Epithelial cell of proximal tubule (primary cell): ENCODE measurements around the gene DNASE2. TPM values are rescaled to one million over a fixed set of nuclear protein-coding genes. Genes with fewer than 3 reads are reported as not detected.

ENCODE experiments used
- DNase-seq: peaks from one replicate; pipeline ENCODE4 v3.0.0-alpha.2; 2011; ENCODE audit warnings: low read depth
- H3K4me3 ChIP-seq: 2 replicates; pipeline ENCODE4 v1.5.1; 2011; ENCODE audit warnings: low read depth, mild to moderate bottlenecking, low read length
- CTCF ChIP-seq: conservative IDR thresholded peaks from 2 replicates; pipeline ENCODE4 v1.5.1; 2012; ENCODE audit warnings: low read depth, mild to moderate bottlenecking, low read length
- total RNA-seq: library from RNA; depleted of rRNA; stranded (reverse); fragments of >200 nt; gene quantifications from 2 replicates; pipeline ENCODE4 v1.2.3, GENCODE V29; 2015

DNASE2 gene
- total RNA-seq, 1 donor from 2014 or later = 21.0 TPM

- DNase-seq = no peak
- TF ChIP-seq CTCF = peak; percentile 49
- no peak overlapping the region for H3K4me3 ChIP-seq
Observed at GRCh38 chr19:12825254-12826131, 55.8 kb downstream of the DNASE2 start.

Other genes starting within 250 kb of the DNASE2 start
- gene MAN2B1, start 214.7 kb downstream of the DNASE2 start, total RNA-seq = 41.7 and 64.2 TPM in 2 replicates
- gene WDR83, start 214.6 kb downstream of the DNASE2 start, total RNA-seq = 3.6 and 10.8 TPM in 2 replicates
- 108 and 134 TPM in 2 replicates for gene DHPS, start 199.6 kb downstream of the DNASE2 start, total RNA-seq
- not detected in 2 replicates for gene GNG14, start 193.5 kb downstream of the DNASE2 start, total RNA-seq
- gene FBXW9, start 184.8 kb downstream of the DNASE2 start, total RNA-seq = 18.5 and 21.3 TPM in 2 replicates
- 21.9 and 33.3 TPM in 2 replicates for gene TNPO2, start 157.5 kb downstream of the DNASE2 start, total RNA-seq
- 430 and 635 TPM in 2 replicates for gene TRIR, start 146.8 kb downstream of the DNASE2 start, total RNA-seq
- gene GET3, start 144.0 kb downstream of the DNASE2 start, total RNA-seq = 86.6 and 151 TPM in 2 replicates
- not detected in 2 replicates for gene BEST2, start 129.7 kb downstream of the DNASE2 start, total RNA-seq
- gene HOOK2, start 105.9 kb downstream of the DNASE2 start, total RNA-seq = 12.3 and 26.3 TPM in 2 replicates
- gene JUNB, start 90.0 kb downstream of the DNASE2 start, total RNA-seq = 127 and 251 TPM in 2 replicates
- 463 and 571 TPM in 2 replicates for gene PRDX2, start 79.6 kb downstream of the DNASE2 start, total RNA-seq
- gene THSD8, start 79.4 kb downstream of the DNASE2 start, total RNA-seq = not detected in 2 replicates
- 49.6 and 62.7 TPM in 2 replicates for gene RNASEH2A, start 74.9 kb downstream of the DNASE2 start, total RNA-seq
- gene RTBDN, start 46.9 kb downstream of the DNASE2 start, total RNA-seq = not detected in 2 replicates
- gene MAST1, start 42.9 kb downstream of the DNASE2 start, total RNA-seq = 0.22 and 1.5 TPM in 2 replicates
- gene KLF1, start 5.8 kb upstream of the DNASE2 start, total RNA-seq = 0.51 TPM in 1 of 2 replicates, not detected in the other
- 43.4 and 49.1 TPM in 2 replicates for gene GCDH, start 9.7 kb upstream of the DNASE2 start, total RNA-seq
- gene SYCE2, start 37.8 kb upstream of the DNASE2 start, total RNA-seq = 0.22 and 1.3 TPM in 2 replicates
- 89.1 and 101 TPM in 2 replicates for gene FARSA, start 52.3 kb upstream of the DNASE2 start, total RNA-seq
- gene CALR, start 57.2 kb upstream of the DNASE2 start, total RNA-seq = 1,613 and 1,812 TPM in 2 replicates
- 108 and 129 TPM in 2 replicates for gene RAD23A, start 64.4 kb upstream of the DNASE2 start, total RNA-seq
- gene GADD45GIP1, start 75.8 kb upstream of the DNASE2 start, total RNA-seq = 87.2 and 105 TPM in 2 replicates
- gene DAND5, start 88.1 kb upstream of the DNASE2 start, total RNA-seq = 0.06 and 0.07 TPM in 2 replicates
- 1.7 TPM in 1 of 2 replicates, not detected in the other for gene NFIX, start 114.0 kb upstream of the DNASE2 start, total RNA-seq
- gene LYL1, start 221.4 kb upstream of the DNASE2 start, total RNA-seq = 4.0 and 6.9 TPM in 2 replicates
- 49.9 and 56.1 TPM in 2 replicates for gene TRMT1, start 235.3 kb upstream of the DNASE2 start, total RNA-seq
- 72.2 and 114 TPM in 2 replicates for gene NACC1, start 236.8 kb upstream of the DNASE2 start, total RNA-seq